ENCODE data around the gene TAF4.
"Not testable (repeated sequence)": the region's sequence is repeated elsewhere in the genome, so short reads cannot be mapped to it uniquely, and the experiment has no call there.

The TAF4 gene

GRCh38 chr20:62001178-62001715, 64.4 kb downstream of the TAF4 start:
- DNase-seq: no peak

- DNase-seq: no peak
These were observed 67.1 kb downstream of the TAF4 start for GRCh38 chr20:61998343-61999121.

- DNase-seq: no peak
These were observed 67.8 kb downstream of the TAF4 start for GRCh38 chr20:61997891-61998290.

DNA sequence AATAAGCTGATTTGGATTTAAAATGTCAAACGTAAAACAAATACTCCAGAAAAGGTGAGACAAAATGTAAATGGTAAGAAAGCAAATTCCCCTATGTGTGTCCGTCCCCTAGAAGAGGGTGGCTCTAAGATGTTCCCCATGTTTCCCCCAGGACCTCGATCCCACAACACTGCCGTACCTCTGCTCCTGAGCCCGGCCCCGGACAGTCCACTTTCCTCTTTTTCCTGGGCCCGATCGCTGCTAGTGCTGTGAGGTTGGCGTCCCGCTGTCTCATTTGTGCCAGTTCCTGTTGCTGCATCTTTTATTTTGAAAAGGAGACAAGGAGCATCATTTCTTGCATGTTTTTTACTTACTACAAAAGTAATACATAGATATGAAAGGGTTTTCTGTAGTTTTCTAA, 68.3 kb downstream of the TAF4 start:
- DNase-seq: no peak

DNA sequence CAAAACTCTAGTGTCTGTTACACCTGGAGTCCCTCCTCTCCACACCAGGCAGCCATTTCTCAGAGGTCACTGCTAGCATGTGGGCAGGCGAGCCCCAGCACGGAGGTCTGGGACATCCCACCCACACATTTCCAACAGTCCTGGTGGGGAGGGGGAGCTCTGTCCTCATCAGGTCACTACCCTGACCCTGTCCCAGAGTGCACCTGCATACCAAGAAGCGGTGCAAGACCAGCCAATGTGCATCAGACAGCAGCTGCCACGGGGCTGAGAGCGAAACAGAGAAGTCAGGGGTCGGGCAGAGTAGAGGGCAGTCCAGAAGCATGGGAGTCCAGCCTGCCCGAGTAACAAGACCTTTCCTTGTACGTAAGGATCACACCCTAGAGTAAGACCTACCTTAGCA, 71.1 kb downstream of the TAF4 start:
- no peak for DNase-seq

DNA sequence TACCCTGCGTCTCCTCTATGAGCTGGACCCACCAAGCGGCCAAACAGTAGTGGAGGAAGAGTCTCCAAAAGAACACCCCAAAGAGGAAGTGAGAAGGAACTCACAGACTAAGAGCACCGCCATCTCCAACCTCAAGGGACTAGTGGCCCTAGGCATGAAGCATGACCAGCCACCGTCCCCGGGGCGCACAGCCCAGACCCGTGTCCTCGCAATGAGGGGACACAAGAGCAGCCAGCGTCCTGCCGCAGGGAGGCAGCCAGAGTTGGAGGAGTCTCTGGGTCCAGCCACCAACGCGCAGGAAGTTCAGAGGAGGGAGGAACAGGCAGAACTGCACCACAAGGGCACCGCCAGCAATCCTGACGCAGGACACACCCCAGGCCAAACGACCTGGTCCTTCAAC, 72.6 kb downstream of the TAF4 start:
- no peak for DNase-seq

DNA sequence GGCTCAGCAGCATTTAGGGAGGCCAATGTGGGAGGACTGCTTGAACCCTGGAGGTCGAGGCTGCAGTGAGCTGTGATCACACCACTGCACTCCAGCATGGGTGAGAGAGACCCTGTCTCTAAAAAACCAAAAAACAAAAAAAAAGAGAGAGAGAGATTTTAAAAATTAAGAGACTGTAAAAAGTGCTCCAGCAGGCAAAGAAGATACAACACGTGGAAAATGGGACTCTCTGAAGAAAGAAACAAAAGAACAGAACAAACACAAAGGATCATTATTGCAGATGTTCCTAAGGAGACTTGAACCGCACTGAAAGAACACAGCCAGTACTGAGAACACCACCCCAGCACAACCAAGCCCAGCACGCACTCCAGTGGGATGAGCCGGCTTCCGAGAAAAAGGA, 74.2 kb downstream of the TAF4 start:
- no peak for DNase-seq

DNA sequence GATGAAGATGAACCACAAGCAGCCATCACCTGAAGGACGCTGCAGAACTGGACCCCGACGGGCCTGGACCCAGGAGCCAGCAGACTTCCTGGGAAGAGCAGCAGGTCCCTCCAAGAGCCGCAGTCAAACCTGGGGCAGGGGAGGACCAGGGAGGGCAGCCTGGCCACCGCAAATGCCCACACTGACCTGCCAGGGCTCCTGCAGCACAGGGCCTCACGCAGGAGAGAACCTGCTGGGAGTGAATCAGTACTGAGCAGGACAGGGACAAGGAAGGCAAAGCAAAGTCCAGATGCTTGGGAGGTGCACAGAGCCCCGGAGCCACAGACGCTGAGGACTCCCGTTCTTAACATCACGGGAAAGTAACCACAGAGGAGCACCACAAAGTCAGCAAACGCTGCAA, 75.2 kb downstream of the TAF4 start:
- no peak for DNase-seq

DNA sequence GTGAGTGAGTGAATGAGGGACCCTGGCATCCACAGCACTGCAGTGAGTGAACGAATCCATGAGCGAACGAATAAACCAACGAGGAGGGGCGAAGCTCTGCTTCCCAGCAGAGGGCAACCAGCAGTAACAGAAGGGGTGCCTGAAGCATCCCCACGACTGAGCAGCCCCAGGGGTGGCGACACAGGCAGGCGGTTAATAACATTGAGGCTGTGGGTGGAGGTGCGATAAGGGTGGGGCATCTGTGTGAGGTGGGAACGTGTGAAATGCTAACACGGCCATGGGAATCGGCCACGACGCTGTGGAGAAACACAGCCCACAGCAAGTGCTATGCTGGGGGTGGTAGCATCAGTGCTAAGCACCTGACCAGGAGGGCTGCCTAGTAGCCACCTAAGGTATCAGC, 75.9 kb downstream of the TAF4 start:
- no peak for DNase-seq

DNA sequence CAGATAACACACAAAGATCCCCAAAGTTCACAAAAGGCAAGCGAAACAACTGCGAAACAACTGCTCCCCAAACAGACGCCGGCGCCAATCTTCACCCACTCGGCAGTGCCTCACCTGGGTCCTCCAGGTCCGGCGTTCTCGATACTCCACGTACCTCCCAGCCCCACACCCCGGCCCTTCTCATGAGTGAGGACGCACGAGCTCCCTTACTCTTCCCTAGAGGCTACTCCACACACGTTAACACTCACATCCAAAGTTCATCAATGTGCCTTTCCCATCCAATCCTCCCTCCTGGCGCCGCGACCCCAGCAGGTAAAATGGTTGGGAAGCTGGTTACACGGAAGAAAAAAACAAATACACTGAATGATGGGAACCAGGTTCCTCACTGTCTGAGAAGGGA, 77.0 kb downstream of the TAF4 start:
- DNase-seq: no peak

DNA sequence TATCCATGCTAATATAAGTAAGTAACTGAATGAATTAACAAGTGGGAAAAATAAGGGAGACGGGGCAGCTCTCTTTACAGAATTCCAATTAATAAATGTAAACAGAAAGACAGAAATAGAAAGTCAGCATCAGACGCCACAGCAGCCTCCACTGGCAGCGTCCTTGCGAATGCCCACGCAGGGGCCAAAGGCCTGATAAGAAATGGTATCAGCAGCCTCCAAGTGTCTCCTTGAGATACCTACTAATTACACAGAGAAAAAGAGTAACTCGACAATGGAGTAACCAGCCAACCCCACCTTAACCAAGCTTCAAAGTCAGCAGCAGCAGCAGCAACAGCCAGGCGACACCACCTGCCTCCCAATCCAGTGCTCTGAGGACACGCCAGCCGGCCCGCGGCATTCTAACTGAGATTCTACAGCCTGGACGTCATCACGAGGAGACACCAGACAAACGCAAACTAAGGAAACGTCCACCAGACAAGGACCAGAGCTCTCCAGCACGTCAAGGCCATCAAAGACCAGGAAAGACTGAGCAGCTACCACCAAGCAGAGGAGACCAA, 78.8 kb downstream of the TAF4 start:
- DNase-seq: no peak

GRCh38 chr20:61985096-61985495, 80.6 kb downstream of the TAF4 start:
- DNase-seq: no peak

- DNase-seq: not testable (repeated sequence)
These were observed 81.2 kb downstream of the TAF4 start for GRCh38 chr20:61984431-61984830.

GRCh38 chr20:61983965-61984364, 81.7 kb downstream of the TAF4 start:
- no peak for DNase-seq

GRCh38 chr20:61982951-61983315, 82.7 kb downstream of the TAF4 start:
- DNase-seq: no peak

DNA sequence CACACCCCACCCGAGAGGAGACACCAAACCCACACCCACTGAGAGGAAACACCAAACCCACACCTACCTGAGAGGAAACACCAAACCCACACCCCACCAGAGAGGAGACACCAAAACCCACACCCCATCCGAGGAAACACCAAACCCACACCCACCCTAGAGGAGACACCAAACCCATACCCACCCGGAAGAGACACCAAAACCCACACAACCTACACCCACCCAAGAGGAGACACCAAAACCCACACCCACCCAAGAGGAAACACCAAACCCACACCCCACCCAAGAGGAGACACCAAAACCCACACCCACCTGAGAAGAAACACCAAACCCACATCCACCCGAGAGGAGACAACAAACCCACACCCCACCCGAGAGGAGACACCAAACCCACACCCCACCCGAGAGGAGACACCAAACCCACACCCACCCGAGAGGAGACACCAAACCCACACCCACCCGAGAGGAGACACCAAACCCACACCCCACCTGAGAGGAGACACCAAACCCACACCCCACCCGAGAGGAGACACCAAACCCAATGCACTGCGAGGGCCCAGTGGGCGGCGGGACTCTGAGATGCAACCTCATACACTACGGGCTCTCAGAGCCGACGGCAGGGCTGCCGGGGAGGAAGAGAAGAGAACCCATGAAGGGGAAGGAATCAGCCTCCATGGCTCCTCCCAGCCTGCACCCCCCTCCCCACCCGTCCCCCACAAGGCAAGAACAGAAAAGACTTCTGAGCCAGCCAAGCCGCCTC, 83.3 kb downstream of the TAF4 start:
- DNase-seq: no peak

GRCh38 chr20:61981691-61982090, 84.0 kb downstream of the TAF4 start:
- not testable (repeated sequence) for DNase-seq

- no peak for DNase-seq
These were observed 84.8 kb downstream of the TAF4 start for GRCh38 chr20:61980647-61981583.

DNA sequence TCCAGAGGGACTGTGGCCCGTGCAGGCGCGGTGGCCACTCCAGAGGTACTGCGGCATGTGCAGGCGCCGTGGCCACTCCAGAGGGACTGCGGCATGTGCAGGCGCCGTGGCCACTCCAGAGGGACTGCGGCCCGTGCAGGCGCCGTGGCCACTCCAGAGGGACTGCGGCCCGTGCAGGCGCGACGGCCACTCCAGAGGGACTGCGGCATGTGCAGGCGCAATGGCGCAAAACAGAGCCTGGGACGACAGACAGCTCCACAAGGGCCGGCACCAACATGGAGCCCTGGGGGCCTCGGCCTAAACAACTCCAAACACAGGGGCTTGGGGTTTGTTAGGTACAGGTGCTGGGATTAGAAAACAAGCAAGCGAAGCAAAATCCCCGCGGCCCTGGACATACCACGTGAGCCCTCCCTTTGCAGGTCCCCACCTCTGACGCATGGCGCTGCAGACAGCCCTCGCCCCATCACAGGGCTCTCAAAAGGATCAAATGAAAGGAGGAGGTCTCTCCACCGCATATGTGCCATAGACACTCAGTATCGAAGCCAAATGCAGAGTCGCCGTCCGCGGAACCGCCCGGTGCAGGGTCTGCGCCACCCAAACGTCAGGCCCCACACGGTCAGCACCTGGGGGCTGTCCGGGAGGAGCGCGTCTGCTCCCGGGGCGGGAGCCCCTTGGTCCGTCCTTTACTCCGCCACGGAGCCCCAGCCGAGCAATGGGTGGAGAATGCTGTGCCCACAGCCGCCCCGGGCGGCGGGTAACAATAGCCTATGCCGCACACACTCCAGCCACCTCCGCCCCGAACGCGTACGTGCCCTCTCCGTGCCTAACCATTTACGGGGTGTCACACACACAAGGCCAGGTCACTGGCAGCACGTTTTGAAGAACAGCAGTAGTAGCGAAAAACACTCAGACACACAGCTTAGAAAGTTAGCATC, 85.7 kb downstream of the TAF4 start:
- DNase-seq: no peak

DNA sequence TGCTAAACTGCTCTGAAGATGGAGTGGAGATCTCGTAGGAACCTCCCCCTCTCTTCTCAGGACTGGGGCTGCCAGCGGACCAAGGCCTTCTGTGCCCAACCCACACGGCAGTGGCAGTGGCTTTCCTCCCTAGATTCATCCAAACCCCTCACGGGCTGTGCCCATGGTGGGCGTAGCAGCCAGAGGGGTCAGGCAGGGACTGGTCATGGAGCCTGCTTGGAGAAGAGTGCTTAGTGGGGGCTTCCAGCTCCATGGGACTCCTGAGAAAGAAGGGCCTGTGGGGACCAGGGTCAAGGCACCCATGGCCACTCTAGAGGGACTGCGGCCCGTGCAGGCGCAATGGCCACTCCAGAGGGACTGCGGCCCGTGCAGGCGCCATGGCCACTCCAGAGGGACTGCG, 86.6 kb downstream of the TAF4 start:
- DNase-seq: no peak

- DNase-seq: no peak
These were observed 87.2 kb downstream of the TAF4 start for GRCh38 chr20:61978491-61978890.

DNA sequence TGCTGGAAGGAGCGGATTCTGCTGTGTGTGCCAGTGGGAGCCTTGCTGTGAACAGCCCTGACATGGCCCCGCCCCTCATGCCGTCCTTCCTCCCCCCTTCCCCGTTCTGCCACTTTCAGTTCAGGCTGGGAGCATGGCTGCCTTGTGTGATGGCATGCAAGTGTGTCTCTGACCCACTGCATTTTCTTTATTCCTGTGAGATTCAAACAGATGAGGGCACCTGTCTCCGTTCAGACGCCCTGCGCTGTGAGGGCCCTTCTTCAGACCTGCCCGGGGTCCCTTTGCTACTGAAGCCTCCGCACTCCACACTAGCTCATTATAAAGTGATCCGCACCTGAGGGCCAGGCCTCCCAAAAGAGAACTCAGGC, 88.3 kb downstream of the TAF4 start:
- DNase-seq: no peak
